Right renal cortex interstitium (tissue), 3 donors: ENCODE results near the gene CENPK. TPM values are rescaled to one million over a fixed set of nuclear protein-coding genes. Genes with fewer than 3 reads are reported as not detected.

ENCODE experiments used
- polyA plus RNA-seq, 3 donors: library from polyadenylated mRNA; unstranded; fragments of 120-200 nt; gene quantifications; one replicate each; pipeline ENCODE4 v1.2.1, GENCODE V29; 2013; ENCODE audit not compliant: insufficient read length in 3 of 3

CENPK gene
- polyA plus RNA-seq, 3 donors: 29.0 to 32.6 (median 31.4) TPM

Other genes with a start within 250 kb of the CENPK start
- 1 to 10 TPM; 1.3 to 2.1 (median 2.0) TPM for gene ADAMTS6, start 81.2 kb downstream of the CENPK start, polyA plus RNA-seq
- gene PPWD1, start 128 bp upstream of the CENPK start, polyA plus RNA-seq: 10 to 100 TPM; 69.9 to 75.4 (median 73.0) TPM
- 10 to 100 TPM; 26.1 to 29.6 (median 29.0) TPM for gene TRIM23, start 61.2 kb upstream of the CENPK start, polyA plus RNA-seq
- gene SHLD3, start 61.9 kb upstream of the CENPK start, polyA plus RNA-seq: 1 to 10 TPM; 4.8 to 5.3 (median 5.1) TPM
- 10 to 100 TPM; 34.0 to 38.0 (median 35.6) TPM for gene TRAPPC13, start 61.9 kb upstream of the CENPK start, polyA plus RNA-seq
- 10 to 100 TPM in 1 of 3 donors, 1 to 10 TPM in 2; 8.6 to 10.5 (median 9.3) TPM for gene SGTB, start 158.9 kb upstream of the CENPK start, polyA plus RNA-seq
- gene NLN, start 159.0 kb upstream of the CENPK start, polyA plus RNA-seq: 10 to 100 TPM; 35.1 to 41.3 (median 40.3) TPM